Epithelial cell of proximal tubule (primary cell): Measurements from ENCODE around the gene RPP21. TPM values are rescaled to one million over a fixed set of nuclear protein-coding genes. Genes with fewer than 3 reads are reported as not detected.

Source experiments
- DNase-seq: peaks from one replicate; pipeline ENCODE4 v3.0.0-alpha.2; 2011; ENCODE audit warnings: low read depth
- H3K4me3 ChIP-seq: 2 replicates; pipeline ENCODE4 v1.5.1; 2011; ENCODE audit warnings: low read depth, mild to moderate bottlenecking, low read length
- total RNA-seq: library from RNA; depleted of rRNA; stranded (reverse); fragments of >200 nt; gene quantifications from 2 replicates; pipeline ENCODE4 v1.2.3, GENCODE V29; 2015
- TF ChIP-seq, protein P1 (sequence below): conservative IDR thresholded peaks from 2 replicates; pipeline ENCODE4 v1.5.1; 2012; ENCODE audit warnings: low read depth, mild to moderate bottlenecking, low read length

RPP21 gene
- total RNA-seq, 1 donor from 2014 or later, result 99.0 TPM

DNA sequence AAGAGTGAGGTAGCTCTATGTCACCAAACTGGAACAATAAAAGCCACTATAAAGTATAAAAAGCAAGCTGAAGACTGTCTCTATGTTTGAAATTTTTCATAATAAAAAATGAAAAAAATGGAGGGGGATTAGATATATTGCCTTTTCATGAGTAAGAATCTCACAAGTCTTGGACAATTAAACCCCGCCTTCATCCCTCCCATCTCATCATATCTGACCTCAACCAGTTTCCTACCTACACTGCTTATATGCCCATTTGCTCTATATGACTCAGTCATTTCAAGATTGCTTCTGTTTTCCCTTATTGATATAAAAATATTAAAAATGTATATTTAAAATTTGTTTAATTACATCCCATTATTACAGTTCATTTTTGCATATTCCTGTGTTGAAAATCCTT, 21.1 kb upstream of the RPP21 start:
- no peak overlapping the region for H3K4me3 ChIP-seq
- DNase-seq, result no peak
- TF ChIP-seq, protein P1, sequence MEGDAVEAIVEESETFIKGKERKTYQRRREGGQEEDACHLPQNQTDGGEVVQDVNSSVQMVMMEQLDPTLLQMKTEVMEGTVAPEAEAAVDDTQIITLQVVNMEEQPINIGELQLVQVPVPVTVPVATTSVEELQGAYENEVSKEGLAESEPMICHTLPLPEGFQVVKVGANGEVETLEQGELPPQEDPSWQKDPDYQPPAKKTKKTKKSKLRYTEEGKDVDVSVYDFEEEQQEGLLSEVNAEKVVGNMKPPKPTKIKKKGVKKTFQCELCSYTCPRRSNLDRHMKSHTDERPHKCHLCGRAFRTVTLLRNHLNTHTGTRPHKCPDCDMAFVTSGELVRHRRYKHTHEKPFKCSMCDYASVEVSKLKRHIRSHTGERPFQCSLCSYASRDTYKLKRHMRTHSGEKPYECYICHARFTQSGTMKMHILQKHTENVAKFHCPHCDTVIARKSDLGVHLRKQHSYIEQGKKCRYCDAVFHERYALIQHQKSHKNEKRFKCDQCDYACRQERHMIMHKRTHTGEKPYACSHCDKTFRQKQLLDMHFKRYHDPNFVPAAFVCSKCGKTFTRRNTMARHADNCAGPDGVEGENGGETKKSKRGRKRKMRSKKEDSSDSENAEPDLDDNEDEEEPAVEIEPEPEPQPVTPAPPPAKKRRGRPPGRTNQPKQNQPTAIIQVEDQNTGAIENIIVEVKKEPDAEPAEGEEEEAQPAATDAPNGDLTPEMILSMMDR, result no peak

DNA sequence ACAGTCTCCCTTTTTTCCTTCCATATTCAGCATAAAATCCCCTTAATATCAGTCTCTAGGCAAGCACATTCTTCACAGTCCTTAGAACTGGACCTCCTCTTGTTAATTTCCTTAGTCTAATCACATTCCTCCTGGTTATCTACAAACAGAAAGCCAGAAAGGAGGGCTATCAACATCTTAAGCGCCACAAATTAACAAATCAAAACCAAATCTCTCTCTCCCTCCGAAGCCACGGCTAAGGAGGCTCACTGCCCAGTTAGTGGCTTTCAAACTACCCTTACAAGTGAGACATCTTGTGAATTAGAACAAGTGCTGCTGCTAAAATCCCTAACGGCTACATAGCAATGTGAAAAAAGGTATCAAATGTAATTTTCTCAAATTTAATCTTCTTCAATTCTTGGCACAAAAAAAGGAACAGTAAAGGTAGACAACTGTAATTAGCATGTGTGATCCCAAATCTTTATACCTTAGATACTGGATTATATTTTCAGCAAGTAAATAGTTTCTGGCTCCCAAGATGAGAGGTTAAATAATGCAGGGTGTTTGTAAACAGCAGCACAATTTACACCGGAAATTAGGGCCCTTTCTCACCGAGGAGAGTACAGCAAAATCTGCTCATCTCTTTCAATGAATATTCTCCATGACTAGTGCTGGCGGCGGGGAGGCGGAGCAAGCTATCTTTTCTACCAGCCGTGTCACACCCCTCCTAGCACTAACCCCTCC, 19.6 kb upstream of the RPP21 start:
- H3K4me3 ChIP-seq, result peak overlapping the region; percentile 87
- TF ChIP-seq, protein P1, result no peak
- DNase-seq, result no peak

DNA sequence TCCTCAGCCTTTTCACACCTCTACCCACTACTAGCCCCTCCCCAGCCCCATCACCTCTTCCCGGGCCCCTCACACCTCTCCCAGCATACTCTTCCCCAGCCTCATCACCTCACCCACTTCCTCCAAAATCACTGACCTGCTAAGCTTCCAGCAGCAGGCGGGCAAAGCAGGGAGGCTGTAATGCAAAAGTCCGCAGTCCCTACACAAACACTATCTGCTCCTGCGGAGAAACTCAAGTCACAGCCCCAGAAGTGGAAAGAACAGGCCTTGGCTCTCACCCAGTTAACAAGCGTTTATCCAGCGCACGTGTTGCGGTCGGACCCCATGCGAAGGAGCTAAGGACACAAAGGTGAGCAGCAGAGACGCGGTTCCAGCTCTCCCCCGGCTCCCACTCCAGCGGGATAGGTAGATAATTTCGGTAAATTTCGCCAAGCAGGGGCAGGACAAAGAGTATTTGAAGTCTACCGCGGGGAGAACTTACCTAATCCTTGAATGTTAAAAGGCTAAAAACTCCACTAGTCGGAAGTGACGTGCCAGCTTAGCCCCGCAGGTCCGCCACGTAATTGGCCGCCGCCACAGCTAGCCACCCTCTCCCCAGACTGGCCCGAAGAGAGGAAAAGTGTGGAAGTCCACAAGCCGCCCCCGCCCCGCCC, 19.0 kb upstream of the RPP21 start:
- TF ChIP-seq, protein P1, result no peak
- H3K4me3 ChIP-seq, result peak overlapping the region; percentile 87
- no peak for DNase-seq

DNA sequence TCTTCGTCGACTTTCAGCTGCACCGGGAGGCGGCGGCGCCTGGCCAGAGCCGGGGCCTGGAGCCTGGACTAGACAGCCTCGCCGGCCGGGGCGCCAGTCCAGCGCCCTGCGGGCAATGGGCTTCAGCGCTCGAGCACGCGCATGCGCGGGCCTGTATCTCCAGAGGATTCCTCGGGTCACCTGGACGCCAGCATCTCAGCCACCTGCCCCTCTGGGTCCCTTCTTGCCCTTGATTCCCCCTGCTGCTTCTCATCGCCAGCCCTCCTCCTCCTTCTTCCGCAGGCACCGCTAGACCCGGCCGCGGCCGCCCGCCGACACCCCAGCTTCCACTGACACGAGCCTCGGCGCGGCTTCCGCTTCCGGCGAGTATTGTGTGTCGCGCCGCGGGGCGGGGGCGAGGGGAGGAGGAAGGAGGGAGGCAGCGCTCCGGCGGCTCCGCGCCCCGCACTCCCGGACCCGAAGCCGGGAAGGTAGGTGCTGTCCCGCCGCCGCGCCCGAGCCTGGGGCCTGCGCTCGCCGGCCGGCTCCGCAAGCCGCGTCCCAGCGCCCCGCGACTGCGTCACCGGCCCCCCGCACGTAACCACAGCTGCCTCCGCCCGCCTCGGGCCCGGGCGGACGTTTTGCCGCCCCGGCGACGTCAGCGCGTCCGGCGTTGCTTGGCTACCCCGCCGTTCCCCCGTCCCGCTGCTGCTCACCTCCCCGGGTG, 18.3 kb upstream of the RPP21 start, which contains the start of gene TRIM39:
TRIM39 (plus strand) TSS at position 402 of the 706 bp plus-strand sequence. CDS start 2,391 bp downstream, outside the sequence.
- TF ChIP-seq, protein P1, result no peak
- peak within 1 kb of the TSS; percentile 87 for H3K4me3 ChIP-seq
- DNase-seq, result no peak

DNA sequence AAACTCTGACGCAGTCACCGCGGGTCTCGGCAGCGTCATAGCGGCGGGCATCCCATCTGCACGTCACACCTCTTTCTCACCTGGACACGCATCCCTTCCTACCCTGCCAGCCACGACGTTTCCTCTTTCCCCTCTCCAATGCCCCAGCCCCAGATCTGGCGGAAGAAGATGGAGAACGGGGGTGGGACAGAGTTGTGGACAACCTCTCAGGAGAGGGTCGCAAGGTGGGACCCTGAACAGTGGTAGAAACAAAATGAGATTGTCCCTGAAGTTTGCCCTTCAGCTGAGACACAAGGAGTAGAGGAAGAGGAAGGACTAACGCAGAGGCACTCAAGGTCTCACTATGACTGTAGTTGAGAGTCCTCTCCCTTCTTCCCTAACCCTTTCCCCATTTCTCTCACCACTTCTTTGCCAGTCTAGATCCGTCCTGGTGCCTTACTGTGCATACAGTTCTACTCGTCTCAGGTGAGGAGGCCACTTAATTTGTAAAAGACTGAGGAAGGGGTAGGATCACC, 17.7 kb upstream of the RPP21 start:
- no peak for DNase-seq
- TF ChIP-seq, protein P1, result no peak
- H3K4me3 ChIP-seq, result peak overlapping the region; percentile 87

DNA sequence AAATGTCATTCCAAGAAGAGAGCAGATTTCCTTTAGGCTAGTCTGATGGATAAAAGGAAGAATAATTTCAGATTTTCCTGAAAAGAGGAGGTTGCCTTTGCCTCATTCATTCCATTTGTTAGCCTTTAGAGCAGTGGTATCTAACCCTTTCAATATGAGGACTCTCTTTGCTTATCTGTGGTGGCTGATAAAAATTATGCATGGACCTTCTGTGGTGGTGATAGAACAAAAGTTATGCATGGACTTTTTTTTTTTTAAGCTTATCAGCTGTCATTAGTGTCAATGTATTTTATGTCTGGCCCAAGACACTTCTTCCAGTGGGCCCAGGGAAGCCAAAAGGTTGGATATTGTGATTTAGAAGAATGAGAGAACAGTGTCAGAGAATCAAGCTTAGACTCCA, 16.6 kb upstream of the RPP21 start:
- DNase-seq, result no peak
- TF ChIP-seq, protein P1, result no peak
- no peak overlapping the region for H3K4me3 ChIP-seq
